Gastrocnemius medialis (tissue), 4 donors: ENCODE results near the gene PIK3C2G.

Experiments
- POLR2A ChIP-seq, 2 donors: fragments of 450-650 bp; IDR thresholded peaks; one replicate each; pipeline ENCODE4 v1.6.1; 2017; ENCODE audit warnings: antibody characterized with exemption in 2 of 2, mild to moderate bottlenecking in 2 of 2, moderate library complexity in 2 of 2
- TF ChIP-seq, protein P1 (sequence below), 5 experiments: fragments of 450-650 bp in 3 of 5; fragments of 200-600 bp in 2 of 5; sonication (generic) in 2 of 5; IDR thresholded peaks in 4 of 5; conservative IDR thresholded peaks in 1 of 5; 1 replicate in 4 of 5; 2 replicates in 1 of 5; pipeline ENCODE4 v1.5.1; 2016 to 2019; ENCODE audit warnings: antibody characterized with exemption in 5 of 5, mild to moderate bottlenecking in 3 of 5, moderate library complexity in 3 of 5

DNA sequence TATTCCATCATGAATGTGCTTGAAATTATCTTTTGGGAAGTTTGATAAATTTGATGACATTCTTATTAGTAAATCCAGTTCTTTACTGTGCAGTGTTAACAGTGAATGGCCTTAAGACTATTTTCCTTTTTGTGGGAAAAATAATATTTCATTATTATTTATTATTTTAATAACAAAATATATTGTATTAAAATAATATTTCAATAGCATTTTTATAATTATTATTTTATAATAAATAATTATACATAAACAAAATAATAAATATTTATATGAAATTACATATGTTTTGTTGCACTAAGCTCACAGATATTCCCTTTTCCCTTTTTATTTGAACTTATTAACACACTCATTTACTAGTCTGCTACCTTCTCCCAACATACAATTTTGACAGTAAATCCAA is 33.6 kb downstream of the PIK3C2G start:
- TF ChIP-seq, protein P1, sequence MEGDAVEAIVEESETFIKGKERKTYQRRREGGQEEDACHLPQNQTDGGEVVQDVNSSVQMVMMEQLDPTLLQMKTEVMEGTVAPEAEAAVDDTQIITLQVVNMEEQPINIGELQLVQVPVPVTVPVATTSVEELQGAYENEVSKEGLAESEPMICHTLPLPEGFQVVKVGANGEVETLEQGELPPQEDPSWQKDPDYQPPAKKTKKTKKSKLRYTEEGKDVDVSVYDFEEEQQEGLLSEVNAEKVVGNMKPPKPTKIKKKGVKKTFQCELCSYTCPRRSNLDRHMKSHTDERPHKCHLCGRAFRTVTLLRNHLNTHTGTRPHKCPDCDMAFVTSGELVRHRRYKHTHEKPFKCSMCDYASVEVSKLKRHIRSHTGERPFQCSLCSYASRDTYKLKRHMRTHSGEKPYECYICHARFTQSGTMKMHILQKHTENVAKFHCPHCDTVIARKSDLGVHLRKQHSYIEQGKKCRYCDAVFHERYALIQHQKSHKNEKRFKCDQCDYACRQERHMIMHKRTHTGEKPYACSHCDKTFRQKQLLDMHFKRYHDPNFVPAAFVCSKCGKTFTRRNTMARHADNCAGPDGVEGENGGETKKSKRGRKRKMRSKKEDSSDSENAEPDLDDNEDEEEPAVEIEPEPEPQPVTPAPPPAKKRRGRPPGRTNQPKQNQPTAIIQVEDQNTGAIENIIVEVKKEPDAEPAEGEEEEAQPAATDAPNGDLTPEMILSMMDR (IDR thresholded peaks at IDR 0.05 in 4 of 5, conservative IDR thresholded peaks at IDR 0.05 in 1 of 5): no peak
- TF ChIP-seq POLR2A (IDR thresholded peaks at IDR 0.05): no peak
